CD4-positive, alpha-beta T cell treated with Interleukin-17A for 4 hours (primary cell): ENCODE measurements around the gene CEP170B.
"Not testable (repeated sequence)": the region's sequence is repeated elsewhere in the genome, so short reads cannot be mapped to it uniquely, and the experiment has no call there.

Source experiments
- DNase-seq: peaks from one replicate; pipeline ENCODE4 v3.0.0-alpha.2; 2020; ENCODE audit warnings: mixed read lengths

CEP170B gene

DNA sequence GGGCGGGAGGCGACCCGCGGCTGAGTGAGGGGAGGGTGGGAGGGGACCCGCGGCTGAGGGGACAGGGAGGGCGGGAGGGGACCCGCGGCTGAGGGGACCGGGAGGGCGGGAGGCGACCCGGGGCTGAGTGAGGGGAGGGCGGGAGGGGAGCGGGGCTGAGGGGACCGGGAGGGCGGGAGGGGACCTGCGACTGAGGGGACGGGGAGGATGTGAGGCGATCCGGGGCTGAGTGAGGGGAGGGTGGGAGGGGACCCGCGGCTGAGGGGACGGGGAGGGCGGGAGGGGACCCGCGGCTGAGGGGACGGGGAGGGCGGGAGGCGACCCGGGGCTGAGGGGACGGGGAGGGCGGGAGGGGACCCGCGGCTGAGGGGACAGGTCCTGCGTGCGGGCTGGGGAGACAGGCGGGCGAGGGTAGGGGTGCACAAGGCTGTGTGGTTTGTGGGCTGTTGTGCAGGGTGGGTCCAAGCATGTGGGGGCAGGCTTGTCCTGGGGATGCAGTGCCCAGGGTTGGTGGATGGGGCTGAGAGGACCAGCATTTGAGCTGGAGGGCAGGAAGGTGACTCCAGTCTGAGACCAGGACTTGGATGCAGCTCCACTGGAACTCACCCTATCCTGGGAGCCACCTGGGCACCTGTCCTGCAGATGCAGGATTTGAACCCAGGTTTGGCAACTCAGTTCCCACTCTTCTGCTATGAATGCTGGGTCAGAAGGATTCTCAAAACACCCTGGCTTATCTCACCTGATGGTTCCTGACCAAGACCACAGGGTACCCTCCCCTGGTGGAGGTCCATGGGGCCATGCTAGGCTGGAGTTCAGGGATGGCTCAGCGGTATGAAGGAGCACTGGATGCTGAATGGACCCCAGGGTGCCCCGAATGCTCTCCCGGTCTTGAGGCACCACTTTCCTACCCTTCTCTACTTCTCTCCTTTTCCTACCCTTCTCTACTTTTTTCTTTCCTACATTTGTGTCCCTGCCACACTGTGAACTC lies 69.0 kb downstream of the CEP170B start:
- peak; percentile 9 for DNase-seq

DNA sequence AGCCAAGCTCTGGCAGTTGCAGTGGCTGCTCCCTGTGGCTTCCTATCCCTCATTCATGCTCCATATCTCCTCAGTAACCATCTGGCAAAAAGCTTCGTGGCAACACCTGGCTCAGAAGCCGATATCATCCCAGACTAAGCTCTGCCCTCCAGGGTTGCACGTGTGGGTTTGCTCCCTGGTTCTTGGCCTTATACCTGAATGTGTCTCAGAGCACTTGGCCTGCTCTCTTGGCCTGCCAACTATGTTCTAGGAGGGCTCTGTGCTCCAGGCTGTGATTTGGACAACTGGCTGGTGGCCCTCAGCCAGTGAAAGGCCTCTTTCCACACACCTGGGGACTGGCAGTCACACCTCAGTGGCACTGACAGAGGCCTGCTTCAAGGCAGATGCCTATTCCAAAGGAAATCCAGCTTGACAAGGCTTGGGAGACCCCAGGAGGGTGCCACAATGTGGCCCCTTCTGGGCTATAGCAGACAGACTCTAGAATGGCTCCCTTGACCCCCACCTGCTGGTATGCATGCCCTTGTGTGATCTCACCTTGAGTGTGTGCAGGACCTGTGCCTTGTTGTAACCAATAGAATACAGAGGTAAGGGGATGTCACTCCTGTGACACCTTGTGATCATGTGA lies 70.1 kb downstream of the CEP170B start:
- no peak for DNase-seq

DNA sequence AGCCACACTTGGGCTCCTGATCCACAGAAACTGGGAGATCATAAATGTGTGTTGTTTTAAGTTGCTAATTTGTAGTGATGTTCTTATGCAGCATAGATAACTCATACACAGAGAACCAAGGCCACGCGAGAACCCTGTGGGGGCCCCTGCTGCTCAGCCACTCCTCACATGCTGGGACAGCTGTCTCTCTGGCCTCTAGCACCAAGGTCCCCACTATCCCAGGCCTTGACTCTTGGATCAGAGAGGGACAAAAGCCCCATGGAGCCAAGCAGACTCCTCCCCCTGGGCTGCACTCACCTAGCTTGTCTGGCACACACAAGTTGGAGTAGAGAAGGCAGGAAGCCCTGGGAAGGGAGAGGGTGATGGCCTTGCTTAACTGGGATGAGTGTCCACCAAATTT lies 70.9 kb downstream of the CEP170B start:
- DNase-seq, result no peak

DNA sequence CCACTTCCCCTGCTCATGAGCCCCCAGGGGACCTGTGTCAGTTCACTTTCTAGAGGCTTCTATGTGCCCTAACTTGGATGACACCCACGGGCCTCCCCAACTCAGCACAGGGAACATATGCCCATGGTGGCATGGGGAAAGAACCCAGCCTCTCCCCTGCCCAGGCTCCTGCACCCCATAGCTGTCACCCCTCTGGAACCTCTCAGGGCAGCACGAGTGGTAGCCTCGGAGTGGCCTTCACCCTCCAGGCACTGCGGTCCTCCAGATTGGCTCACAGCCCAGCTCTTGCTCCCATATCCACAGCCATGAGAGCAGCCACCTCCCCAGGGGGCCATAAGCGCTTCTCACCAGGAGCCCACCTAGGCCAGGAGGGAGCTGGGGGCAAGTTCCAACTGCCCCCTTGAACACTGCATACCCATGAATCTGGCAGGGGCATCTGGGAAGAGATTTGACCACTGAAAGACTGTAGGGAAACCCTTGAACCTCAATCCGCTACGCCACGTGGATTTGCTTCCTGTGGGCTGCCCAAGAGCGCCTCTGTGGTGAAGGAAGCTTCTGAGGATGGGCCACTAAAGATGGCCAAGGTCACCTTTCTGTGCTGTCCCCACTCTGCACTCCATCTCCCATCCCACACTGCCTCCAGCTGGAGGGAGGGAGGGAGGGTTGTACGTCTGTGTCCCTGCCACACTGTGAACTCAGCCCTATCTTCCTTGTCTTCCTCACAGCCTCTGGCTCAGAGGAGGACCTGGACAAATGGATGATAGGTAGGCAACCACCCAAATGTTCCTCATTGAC lies 71.5 kb downstream of the CEP170B start:
- no peak for DNase-seq

DNA sequence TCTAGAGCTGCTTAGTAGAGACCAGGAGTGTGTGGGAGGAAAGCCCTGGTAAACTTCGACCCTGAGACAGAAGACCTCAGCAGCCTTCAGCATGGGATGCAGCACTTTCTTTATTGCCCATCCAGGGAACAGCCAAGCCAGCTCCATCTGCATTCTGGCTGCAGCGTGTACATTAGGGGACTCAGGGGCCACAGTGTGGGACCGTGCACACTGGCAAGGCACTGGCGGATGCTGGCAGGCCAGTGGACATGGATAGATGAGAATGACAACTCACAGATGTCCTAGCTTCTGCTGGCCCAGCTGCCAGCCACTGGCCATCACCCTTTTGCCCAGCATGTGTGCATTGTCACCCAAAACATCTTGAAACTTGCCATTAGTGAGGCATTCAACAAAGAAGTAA lies 72.1 kb downstream of the CEP170B start:
- DNase-seq, result no peak

DNA sequence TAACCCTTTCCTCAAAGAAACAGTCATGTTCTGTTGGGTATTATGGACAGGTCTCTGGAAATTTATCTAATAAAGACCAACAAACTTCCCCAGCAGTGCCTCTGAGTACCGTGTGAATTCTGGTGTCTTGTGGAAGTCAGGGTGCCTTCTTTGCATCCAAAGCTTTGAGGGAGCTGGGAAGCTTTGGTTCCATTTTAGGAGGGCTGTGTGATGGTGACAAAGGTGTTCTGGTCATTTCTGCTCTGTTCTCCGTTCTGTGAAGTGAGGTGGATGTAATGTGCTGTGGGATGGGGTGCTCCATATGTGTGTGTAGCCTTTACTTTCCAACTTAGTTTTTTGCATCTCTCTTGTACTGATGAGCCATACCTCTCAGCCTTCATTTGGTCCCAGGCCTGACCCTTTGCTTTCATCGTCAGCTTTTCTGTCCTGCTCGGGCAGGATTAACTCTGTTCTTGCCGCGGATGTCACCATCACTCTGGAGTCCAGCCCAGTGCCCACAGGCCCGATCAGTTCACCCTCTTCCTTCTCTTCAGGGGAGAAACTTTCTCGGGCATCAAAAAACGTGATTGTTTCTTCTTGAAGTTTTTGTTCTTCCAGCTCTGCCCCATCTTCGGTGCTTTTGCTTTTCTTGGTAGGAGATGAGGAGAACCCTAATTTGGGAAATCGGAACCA lies 72.8 kb downstream of the CEP170B start:
- no peak for DNase-seq

DNA sequence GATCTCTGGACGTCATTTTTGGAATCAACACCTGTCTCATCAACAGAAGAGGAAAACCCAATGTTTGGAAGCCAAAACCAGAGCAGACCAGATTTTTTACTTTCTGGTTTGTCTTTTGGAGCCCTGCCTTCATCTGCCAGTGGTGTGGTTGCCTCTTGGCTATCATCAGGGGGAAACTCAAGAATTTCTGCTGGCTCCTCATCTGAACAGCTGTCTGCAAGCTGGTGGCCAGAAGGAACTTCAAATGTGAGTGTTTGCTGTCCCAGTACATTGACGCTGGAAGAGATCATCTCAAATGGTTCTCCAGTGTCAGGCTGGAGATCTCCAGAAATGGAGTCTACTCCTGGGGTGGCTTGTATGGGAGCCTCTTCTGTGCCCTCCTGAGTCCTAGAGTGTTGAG lies 73.4 kb downstream of the CEP170B start:
- no peak for DNase-seq

DNA sequence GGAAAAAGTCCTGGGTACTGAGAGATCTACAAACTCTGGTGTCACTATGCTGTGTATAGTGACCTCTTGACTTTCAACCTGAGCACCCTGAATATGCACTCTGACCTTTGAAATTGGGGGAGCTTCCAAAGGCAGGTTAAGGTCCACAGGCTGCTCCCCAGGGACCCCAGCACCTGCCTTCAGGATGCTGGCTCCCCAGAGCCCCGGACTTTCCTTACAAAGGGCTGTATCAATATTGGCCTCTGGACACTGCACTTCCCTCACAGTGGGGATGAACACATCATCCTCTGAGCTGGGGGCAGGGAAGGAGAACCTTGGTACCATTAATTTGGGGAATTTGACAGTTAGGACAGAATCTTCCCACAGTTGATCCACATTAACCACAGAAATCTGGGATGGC lies 73.9 kb downstream of the CEP170B start:
- no peak for DNase-seq

DNA sequence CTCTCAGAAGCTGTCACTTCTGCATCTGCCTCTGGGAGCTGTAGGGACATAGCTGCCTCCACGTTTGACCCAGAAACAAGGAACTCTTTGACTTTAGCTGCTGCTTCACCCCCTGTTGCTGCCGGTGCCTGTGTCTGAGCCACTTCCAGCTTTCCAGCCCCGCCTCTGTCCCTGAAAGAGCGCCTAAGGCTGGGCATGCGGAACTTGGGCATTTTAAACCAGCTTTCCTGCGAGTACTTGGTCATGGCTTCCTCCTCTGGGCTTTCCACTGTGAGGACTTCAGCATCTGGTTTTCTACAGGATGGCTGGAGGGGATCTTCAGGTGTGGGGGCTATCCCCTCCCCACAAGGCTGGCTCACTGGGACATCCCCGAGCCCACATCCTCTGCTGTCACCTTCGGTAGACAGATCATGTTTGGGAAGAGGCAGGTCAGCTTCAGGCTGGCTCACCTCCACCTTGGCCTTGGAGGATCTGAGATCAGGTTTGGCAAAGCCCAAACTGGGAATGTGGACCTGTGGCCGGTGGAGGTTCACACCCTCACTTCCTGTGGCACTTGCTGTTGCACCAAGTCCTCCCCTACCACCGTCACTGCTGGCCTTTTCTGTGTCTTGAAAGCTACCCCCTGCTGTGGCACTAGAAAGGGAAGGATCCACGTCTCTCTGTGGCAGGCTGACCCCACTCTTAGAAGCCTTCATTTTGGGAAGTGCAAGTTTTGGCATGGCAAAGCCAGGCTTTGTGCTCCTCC lies 74.8 kb downstream of the CEP170B start:
- no peak for DNase-seq

DNA sequence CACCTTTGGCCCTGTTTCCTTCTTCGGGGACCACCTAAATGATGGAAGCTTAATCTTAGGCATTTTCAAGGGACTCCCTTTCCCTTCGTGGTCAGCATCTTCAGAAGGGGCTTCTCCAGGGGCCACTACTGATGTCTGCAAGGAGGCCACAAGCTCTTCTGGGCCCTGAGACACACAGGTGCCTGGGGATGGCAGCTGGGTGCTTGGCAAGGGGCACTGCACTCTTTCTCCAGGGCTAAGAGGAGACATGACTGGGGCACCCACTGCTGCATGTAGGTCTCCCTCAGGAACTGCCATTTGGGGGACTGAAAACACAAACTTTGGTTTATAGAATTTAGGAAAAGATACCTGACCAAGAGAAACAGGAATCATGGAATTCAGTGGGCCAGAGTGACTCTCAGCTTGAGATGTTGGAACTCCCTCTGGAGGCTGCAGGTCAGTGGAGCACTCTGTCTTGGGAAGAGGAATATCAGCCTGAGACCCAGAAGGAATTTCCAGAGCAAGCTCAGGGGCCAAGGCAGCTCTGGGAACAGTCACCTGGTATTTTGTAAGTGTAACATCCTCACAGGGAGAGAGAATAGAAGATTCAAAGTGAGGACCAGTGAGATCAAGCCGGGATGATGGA lies 75.6 kb downstream of the CEP170B start:
- DNase-seq, result no peak

DNA sequence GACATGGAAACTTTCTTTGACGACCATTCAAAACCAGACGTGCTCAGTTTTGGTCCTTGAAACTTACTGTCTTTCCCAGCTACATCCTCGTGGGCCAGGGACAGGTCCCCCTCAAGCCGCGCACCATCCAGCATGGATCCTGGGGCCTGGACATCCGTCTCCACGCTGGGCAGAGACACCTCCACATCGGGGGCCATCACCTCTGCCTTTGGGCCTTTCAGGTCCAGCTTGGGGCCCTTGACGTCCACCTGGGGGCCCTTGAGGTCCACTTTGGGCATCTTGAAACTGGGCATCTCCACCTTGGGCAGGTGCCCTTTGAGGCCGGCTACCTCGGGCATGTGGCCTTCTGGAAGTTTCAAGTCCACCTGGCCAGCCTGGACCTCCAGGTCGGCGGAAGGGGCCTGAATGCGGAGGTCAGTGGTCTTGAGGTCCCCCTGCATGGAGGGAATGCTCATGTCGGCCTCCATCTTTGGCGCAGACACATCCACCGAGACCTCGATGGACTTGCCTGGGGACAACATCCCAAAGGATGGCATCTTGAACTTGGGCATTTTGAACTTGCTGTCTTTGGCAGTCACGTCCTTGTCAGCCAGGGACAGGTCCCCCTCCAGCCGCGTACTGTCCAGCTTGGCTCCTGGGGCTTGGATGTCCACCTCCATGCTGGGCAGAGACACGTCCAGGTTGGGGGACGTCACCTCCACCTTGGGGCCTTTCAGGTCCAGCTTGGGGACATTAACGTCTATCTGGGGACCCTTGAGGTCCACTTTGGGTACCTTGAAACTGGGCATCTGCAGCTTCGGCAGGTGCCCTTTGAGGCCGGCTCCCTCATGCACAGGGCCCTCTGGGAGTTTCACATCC lies 76.7 kb downstream of the CEP170B start:
- DNase-seq, result no peak

DNA sequence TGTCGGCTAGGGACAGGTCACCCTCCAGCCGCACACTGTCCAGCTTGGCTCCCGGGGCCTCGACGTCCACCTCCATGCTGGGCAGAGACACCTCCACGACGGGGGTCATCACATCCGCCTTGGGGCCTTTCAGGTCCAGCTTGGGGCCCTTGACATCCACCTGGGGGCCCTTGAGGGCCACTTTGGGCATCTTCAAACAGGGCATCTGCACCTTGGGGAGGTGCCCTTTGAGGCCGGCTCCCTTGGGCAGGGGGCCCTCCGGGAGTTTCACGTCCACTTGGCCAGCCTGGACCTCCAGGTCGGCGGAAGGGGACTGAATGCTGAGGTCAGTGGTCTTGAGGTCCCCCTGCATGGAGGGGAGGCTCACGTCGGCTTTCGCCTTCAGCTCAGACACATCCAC lies 77.5 kb downstream of the CEP170B start:
- no peak for DNase-seq

DNA sequence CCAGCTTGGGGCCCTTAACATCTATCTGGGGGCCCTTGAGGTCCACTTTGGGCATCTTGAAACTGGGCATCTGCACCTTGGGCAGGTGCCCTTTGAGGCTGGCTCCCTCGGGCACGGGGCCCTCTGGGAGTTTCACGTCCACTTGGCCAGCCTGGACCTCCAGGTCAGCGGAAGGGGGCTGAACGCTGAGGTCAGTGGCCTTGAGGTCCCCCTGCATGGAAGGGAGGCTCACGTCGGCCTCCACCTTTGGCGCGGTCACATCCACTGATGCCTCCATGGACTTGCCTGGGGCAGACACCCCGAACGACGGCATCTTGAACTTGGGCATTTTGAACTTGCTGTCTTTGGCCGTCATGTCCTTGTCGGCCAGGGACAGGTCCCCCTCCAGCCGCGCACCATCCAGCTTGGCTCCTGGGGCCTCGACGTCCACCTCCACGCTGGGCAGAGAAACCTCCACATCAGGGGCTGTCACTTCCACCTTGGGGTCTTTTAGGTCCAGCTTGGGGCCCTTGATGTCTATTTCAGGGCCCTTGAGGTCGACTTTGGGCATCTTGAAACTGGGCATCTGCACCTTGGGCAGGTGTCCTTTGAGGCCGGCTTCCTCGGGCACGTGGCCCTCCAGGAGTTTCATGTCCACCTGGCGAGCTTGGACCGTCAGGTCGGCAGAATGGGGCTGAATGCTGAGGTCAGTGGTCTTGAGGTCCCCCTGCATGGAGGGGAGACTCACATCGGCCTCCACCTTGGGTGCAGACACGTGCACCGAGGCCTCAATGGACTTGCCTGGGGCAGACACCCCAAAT lies 78.3 kb downstream of the CEP170B start:
- DNase-seq, result not testable (repeated sequence)

DNA sequence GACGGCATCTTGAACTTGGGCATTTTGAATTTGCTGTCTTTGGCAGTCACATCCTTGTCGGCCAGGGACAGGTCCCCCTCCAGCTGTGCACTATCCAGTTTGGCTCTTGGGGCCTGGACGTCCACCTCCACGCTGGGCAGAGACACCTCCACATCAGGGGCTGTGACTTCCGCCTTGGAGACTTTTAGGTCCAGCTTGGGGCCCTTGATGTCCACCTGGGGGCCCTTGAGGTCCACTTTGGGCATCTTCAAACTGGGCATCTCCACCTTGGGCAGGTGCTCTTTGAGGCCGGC lies 78.9 kb downstream of the CEP170B start:
- not testable (repeated sequence) for DNase-seq

DNA sequence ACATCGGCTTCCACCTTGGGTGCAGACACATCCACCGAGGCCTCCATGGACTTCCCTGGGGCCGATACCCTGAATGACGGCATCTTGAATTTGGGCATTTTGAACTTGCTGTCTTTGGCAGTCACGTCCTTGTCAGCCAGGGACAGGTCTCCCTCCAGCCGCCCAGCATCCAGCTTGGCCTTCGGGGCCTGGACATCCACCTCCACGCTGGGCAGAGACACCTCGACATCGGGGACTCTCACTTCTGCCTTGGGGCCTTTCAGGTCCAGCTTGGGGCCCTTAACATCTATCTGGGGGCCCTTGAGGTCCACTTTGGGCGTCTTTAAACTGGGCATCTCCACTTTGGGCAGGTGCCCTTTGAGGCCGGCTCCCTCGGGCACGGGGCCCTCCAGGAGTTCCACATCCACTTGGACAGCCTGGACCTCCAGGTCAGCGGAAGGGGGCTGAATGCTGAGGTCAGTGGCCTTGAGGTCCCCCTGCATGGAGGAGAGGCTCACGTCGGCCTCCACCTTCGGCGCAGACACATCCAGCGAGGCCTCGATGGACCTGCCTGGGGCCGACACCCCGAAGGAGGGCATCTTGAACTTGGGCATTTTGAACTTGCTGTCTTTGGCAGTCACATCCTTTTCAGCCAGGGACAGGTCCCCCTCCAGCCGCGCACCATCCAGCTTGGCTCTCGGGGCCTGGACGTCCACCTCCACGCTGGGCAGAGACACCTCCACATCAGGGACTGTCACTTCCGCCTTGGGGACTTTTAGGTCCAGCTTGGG lies 79.6 kb downstream of the CEP170B start:
- DNase-seq, result not testable (repeated sequence)

DNA sequence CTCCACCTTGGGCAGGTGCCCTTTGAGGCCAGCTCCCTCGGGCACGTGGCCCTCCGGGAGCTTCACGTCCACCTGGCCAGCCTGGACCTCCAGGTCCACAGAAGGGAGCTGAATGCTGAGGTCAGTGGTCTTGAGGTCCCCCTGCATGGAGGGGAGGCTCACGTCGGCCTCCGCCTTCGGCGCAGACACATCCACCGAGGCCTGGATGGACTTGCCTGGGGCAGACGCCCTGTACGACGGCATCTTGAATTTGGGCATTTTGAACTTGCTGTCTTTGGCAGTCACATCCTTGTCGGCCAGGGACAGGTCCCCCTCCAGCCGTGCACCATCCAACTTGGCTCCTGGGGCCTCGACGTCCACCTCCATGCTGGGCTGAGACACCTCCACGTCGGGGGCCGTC lies 80.2 kb downstream of the CEP170B start:
- DNase-seq, result not testable (repeated sequence)
